Calu3 (cell line): ENCODE measurements around the gene PROM2. TPM values are rescaled to one million over a fixed set of nuclear protein-coding genes. Genes with fewer than 3 reads are reported as not detected.

ENCODE experiments used
- BruUV-seq: library from RNA; stranded (reverse); fragments of 400-500 nt; replicated peaks from 2 replicates; lab custom pipeline; 2021; lab: Mats Ljungman, UMichigan
- CTCF ChIA-PET: fragments of 300-600 bp; sonication (Branson Sonifier 250); formaldehyde crosslinking; loops from one replicate; lab custom pipeline; 2022; ENCODE audit warnings: antibody characterized with exemption; lab: Charles Lee
- DNase-seq: peaks from one replicate; pipeline ENCODE4 v3.0.0; 2022
- H3K27ac Mint-ChIP-seq: one replicate; pipeline ENCODE4 v1.8.0; 2022; ENCODE audit warnings: mixed read lengths; ENCODE audit not compliant: unreplicated experiment
- H3K27me3 Mint-ChIP-seq: one replicate; pipeline ENCODE4 v1.8.0; 2022; ENCODE audit warnings: mixed read lengths; ENCODE audit not compliant: unreplicated experiment
- H3K36me3 Mint-ChIP-seq: one replicate; pipeline ENCODE4 v1.8.0; 2022; ENCODE audit warnings: mild to moderate bottlenecking, moderate library complexity, mixed read lengths; ENCODE audit not compliant: insufficient read depth, unreplicated experiment
- H3K4me1 Mint-ChIP-seq: one replicate; pipeline ENCODE4 v1.8.0; 2022; ENCODE audit warnings: mild to moderate bottlenecking, low read depth, mixed read lengths; ENCODE audit not compliant: unreplicated experiment
- H3K4me3 Mint-ChIP-seq: one replicate; pipeline ENCODE4 v1.8.0; 2022; ENCODE audit warnings: mild to moderate bottlenecking, low read depth, moderate library complexity, mixed read lengths; ENCODE audit not compliant: unreplicated experiment
- H3K9me3 Mint-ChIP-seq: one replicate; pipeline ENCODE4 v1.8.0; 2022; ENCODE audit warnings: low read depth, mixed read lengths; ENCODE audit not compliant: unreplicated experiment
- CTCF ChIP-seq: fragments of 200-600 bp; IDR thresholded peaks from one replicate; pipeline ENCODE4 v1.8.0; 2022; ENCODE audit warnings: antibody characterized with exemption; ENCODE audit not compliant: unreplicated experiment
- intact Hi-C: fragments of 100-400 bp; cut with micrococcal nuclease; formaldehyde crosslinking; loops from one replicate; pipeline ENCODE4 v1.10.0; 2022; ENCODE audit not compliant: unreplicated experiment
- total RNA-seq: library from RNA; stranded (reverse); gene quantifications from 2 replicates; pipeline ENCODE4 v1.2.3, GENCODE V29; 2022

The PROM2 gene
- total RNA-seq, 1 experiment from 2014 or later: 24.7 TPM

GRCh38 chr2:95285542-95285932, 11.3 kb downstream of the PROM2 start:
- Mint-ChIP-seq H3K36me3 (no peaks in the 10 kb centered on the region), H3K27me3 (no peaks in the 10 kb centered on the region), H3K27ac (no peak overlapping the region), H3K4me3 (no peak overlapping the region), H3K4me1 (no peaks in the 10 kb centered on the region), H3K9me3 (peaks cover 6% of the 10 kb centered on the region)
- no TSS peak for BruUV-seq
- intact Hi-C loops: no loop called here
- DNase-seq: no peak
- TF ChIP-seq CTCF: no peak
- CTCF ChIA-PET: interaction anchor here (1.1 kb wide), 1 partner anchor 11 kb away, joined by 5 read pairs; no protein-coding TSS in a partner anchor

GRCh38 chr2:95287336-95287735, 13.1 kb downstream of the PROM2 start:
- no peak for DNase-seq
- Mint-ChIP-seq H3K27me3 (no peaks in the 10 kb centered on the region), H3K4me1 (no peaks in the 10 kb centered on the region), H3K27ac (no peak overlapping the region), H3K9me3 (peaks cover 7% of the 10 kb centered on the region), H3K4me3 (no peak overlapping the region), H3K36me3 (no peaks in the 10 kb centered on the region)
- CTCF ChIA-PET: interaction anchor here (0.6 kb wide), 1 partner anchor 903 kb away, joined by 3 read pairs; no protein-coding TSS in a partner anchor
- no TSS peak for BruUV-seq
- intact Hi-C loops: no loop called here
- TF ChIP-seq CTCF: no peak

GRCh38 chr2:95287806-95288205, 13.6 kb downstream of the PROM2 start:
- Mint-ChIP-seq H3K36me3 (no peaks in the 10 kb centered on the region), H3K27ac (no peak overlapping the region), H3K27me3 (no peaks in the 10 kb centered on the region), H3K4me3 (no peak overlapping the region), H3K4me1 (no peaks in the 10 kb centered on the region), H3K9me3 (peaks cover 7% of the 10 kb centered on the region)
- no peak for TF ChIP-seq CTCF
- no peak for DNase-seq
- CTCF ChIA-PET: no interaction called here
- no TSS peak for BruUV-seq
- intact Hi-C loops: no loop called here

GRCh38 chr2:95289253-95289652, 15.0 kb downstream of the PROM2 start:
- CTCF ChIA-PET: no interaction called here
- Mint-ChIP-seq H3K4me3 (no peak overlapping the region), H3K9me3 (peaks cover 7% of the 10 kb centered on the region), H3K36me3 (no peaks in the 10 kb centered on the region), H3K27me3 (no peaks in the 10 kb centered on the region), H3K4me1 (no peaks in the 10 kb centered on the region), H3K27ac (no peak overlapping the region)
- no peak for DNase-seq
- intact Hi-C loops: no loop called here
- no peak for TF ChIP-seq CTCF
- BruUV-seq: no TSS peak
